Mucosa of rectum (tissue), 2 donors: ENCODE data around the gene CCDC93.

Experiments used
- H3K27ac ChIP-seq, 2 donors: one replicate each; pipeline ENCODE4 v1.7.0; 2013; ENCODE audit warnings: inconsistent platforms in 2 of 2, low read depth in 2 of 2, low read length in 2 of 2
- H3K27me3 ChIP-seq, 2 donors: one replicate each; pipeline ENCODE4 v1.7.0; 2013; ENCODE audit warnings: low read length in 2 of 2; ENCODE audit not compliant: control insufficient read depth in 2 of 2, insufficient read depth in 2 of 2
- H3K36me3 ChIP-seq, 2 donors: one replicate each; pipeline ENCODE4 v1.7.0; 2013; ENCODE audit warnings: low read length in 2 of 2; ENCODE audit not compliant: control insufficient read depth in 2 of 2, insufficient read depth in 2 of 2
- H3K4me1 ChIP-seq, 2 donors: one replicate each; pipeline ENCODE4 v1.7.0; 2013; ENCODE audit warnings: low read length in 2 of 2, mild to moderate bottlenecking in 1 of 2; ENCODE audit not compliant: control insufficient read depth in 2 of 2, insufficient read depth in 2 of 2
- H3K4me3 ChIP-seq, 2 donors: one replicate each; pipeline ENCODE4 v1.7.0; 2013; ENCODE audit warnings: low read length in 2 of 2
- H3K9ac ChIP-seq, 2 donors: one replicate each; pipeline ENCODE4 v1.7.0; 2013; ENCODE audit warnings: low read length in 2 of 2, low read depth in 1 of 2, mild to moderate bottlenecking in 1 of 2
- H3K9me3 ChIP-seq, 2 donors: one replicate each; pipeline ENCODE4 v1.7.0; 2013; ENCODE audit warnings: low read length in 2 of 2; ENCODE audit not compliant: control insufficient read depth in 2 of 2
- donor health status: healthy.
- donor health status: Normal muscosa, but diverticular disease.

CCDC93 gene

DNA sequence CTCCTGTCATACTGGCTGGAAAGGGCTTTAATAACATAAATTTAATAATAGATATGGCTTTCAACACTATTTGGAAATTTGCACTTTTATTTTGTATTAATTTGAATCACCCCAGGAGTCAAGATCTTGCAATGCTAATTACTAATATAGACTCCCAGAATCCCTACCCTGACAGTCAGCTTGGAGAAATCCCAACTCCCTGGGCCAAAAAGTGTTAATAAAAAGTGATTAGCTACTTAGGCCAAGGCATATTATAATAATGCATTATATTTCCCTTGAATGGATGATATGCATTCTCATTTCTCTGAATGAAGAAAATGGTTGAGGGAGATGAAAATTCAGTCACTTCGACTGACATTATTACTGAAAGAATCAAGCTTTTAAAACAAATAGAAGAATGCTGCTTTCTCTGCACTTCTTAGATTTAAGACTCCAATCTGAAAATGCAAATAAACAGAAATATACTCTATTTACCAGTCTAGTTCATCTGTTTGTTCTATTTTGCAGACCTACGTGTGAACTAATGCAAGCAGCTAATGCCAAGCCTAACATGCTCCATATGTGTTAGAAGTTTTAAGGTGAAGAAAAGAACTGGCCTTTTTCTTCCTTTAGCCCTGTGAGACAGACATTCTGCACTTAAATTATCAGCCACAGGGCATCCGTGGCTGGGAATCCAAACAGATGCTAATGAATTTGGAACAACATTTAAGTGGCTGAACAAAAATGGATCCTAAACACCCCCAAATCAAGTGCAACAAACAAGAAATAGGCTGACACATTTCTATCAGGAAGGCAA lies 40.5 kb upstream of the CCDC93 start:
- Histone ChIP-seq H3K36me3 (no peaks in the 10 kb centered on the region), H3K27ac (no peak overlapping the region), H3K9me3 (no peaks in the 10 kb centered on the region), H3K4me1 (no peaks in the 10 kb centered on the region), H3K4me3 (no peak overlapping the region), H3K27me3 (no peaks in the 10 kb centered on the region), H3K9ac (no peak overlapping the region)

DNA sequence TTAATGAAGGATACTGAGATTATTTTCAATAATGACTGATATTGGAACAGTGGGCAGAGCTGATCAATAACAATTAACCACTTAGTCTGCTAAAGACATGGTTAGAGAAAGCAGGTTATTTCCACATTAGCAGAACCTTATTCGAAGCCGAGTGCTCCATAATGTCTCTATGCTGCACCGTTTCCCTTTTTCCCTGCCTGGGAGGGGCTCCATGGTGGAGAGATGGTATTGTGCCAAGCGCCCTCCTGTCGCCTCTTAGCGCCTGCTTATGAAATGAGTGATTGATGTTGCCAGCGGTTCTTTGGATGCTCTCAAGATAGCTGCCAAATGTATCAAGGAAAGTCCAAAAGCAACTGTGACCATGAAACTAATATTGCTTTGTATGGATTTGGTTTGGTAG lies 39.8 kb upstream of the CCDC93 start:
- no peak overlapping the region for H3K9ac ChIP-seq
- no peaks in the 10 kb centered on the region for H3K36me3 ChIP-seq
- H3K27ac ChIP-seq = no peak overlapping the region
- no peaks in the 10 kb centered on the region for H3K9me3 ChIP-seq
- H3K4me3 ChIP-seq = no peak overlapping the region
- no peaks in the 10 kb centered on the region for H3K27me3 ChIP-seq
- no peaks in the 10 kb centered on the region for H3K4me1 ChIP-seq

DNA sequence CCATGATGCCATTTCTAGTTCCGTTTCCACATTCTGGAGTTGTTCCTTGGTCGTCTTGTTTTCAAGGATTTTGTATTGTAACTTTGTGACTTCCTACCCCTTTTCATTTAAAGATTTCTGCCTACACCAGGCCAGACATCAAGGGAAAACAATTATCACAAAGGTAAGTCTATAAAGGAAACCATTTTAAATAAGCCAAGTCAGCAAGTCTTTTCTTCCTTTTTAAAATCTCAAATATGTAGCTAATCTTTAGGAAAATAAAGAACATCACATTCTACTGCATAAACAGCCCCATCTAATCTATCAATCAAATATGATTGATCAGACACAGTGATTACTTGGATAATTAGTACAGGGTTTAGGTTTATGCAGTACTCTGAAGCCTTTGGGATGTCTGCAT lies 38.6 kb upstream of the CCDC93 start:
- Histone ChIP-seq H3K27ac (no peak overlapping the region), H3K9ac (no peak overlapping the region), H3K4me3 (no peak overlapping the region), H3K36me3 (no peaks in the 10 kb centered on the region), H3K27me3 (no peaks in the 10 kb centered on the region), H3K9me3 (no peaks in the 10 kb centered on the region), H3K4me1 (no peaks in the 10 kb centered on the region)

DNA sequence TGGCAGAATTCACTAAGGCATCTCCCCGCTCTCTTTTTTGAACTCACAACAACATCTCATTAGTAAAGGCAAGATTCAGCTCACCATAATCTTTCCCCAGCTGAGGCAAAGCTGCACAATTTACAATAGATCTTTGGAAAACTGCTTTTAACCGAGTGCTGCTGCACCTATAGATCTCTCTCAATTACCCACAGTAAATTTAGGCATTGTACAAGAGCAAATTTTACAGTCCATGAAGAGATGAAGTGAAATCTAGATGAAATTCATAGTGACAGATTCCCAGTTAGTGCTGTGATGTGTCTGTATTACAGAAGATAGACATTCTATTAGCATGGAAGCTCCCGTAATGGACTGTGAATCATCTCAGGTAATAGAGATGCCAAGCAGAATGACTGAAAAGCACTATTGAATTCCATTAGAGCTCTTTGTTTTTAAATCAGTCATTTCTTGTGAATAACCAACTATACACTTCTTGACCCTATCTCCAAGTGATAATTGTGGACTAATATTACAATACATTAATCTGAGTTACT lies 38.0 kb upstream of the CCDC93 start:
- H3K4me3 ChIP-seq = no peak overlapping the region
- no peaks in the 10 kb centered on the region for H3K36me3 ChIP-seq
- H3K27ac ChIP-seq = no peak overlapping the region
- H3K9me3 ChIP-seq = no peaks in the 10 kb centered on the region
- no peak overlapping the region for H3K9ac ChIP-seq
- H3K27me3 ChIP-seq = no peaks in the 10 kb centered on the region
- no peaks in the 10 kb centered on the region for H3K4me1 ChIP-seq

DNA sequence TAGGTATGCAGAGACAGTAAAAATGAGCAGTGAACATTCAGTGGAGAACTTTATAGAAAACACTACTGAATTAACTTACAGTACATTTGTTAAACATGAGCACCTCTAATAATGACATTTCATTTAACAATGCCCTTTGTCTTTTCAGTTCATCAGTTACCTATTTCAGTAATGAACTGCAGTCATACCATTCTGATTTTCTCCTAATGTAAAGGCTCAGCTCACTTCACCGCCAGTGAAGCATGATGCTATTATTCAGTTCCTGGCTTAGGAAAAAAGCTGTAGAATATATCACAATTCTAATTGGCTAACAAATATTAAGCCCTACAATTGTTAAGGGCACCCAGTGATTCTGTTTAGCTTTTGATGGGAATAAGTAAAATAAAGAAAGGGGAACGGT lies 37.1 kb upstream of the CCDC93 start:
- no peaks in the 10 kb centered on the region for H3K9me3 ChIP-seq
- H3K27me3 ChIP-seq = no peaks in the 10 kb centered on the region
- H3K4me1 ChIP-seq = no peaks in the 10 kb centered on the region
- no peak overlapping the region for H3K27ac ChIP-seq
- H3K4me3 ChIP-seq = no peak overlapping the region
- no peaks in the 10 kb centered on the region for H3K36me3 ChIP-seq
- H3K9ac ChIP-seq = no peak overlapping the region

DNA sequence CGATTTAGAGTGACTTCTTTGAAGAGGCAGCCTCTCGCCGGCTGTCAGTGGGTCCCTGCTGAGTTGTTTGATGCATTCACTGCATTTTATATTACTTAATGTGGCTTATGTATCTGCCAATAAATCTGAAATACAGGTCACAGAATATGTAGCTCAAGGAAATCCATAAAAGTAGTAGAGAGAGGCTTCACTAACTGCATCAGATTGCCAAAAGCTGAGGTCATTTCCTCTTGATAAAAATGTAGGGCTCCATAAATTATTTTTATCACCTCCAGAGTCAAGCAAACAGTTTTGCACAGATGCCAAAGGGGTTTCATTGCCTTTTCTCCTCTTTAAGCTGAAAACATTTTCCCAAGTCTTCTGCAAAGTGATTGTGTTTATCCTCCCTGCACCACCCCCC lies 36.5 kb upstream of the CCDC93 start:
- Histone ChIP-seq H3K9me3 (no peaks in the 10 kb centered on the region), H3K9ac (no peak overlapping the region), H3K4me1 (no peaks in the 10 kb centered on the region), H3K4me3 (no peak overlapping the region), H3K27ac (no peak overlapping the region), H3K27me3 (no peaks in the 10 kb centered on the region), H3K36me3 (no peaks in the 10 kb centered on the region)

DNA sequence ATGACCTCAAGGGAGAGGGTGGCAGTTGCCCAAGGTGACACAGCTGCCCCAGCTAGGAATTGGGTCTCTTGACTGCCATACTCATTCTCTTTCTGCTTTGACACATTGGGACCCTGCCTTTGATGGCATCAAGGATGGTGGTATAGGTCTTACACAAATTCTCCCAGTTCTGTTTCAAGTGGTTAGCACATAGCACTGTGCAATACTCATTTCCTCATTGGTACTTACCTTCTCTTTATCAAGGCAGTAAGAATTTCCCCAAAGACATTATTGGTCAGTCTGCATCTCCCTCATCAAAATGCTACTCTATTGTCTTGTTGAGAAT lies 35.9 kb upstream of the CCDC93 start:
- H3K27ac ChIP-seq = no peak overlapping the region
- H3K9ac ChIP-seq = no peak overlapping the region
- no peaks in the 10 kb centered on the region for H3K36me3 ChIP-seq
- no peak overlapping the region for H3K4me3 ChIP-seq
- no peaks in the 10 kb centered on the region for H3K4me1 ChIP-seq
- H3K9me3 ChIP-seq = no peaks in the 10 kb centered on the region
- H3K27me3 ChIP-seq = no peaks in the 10 kb centered on the region

DNA sequence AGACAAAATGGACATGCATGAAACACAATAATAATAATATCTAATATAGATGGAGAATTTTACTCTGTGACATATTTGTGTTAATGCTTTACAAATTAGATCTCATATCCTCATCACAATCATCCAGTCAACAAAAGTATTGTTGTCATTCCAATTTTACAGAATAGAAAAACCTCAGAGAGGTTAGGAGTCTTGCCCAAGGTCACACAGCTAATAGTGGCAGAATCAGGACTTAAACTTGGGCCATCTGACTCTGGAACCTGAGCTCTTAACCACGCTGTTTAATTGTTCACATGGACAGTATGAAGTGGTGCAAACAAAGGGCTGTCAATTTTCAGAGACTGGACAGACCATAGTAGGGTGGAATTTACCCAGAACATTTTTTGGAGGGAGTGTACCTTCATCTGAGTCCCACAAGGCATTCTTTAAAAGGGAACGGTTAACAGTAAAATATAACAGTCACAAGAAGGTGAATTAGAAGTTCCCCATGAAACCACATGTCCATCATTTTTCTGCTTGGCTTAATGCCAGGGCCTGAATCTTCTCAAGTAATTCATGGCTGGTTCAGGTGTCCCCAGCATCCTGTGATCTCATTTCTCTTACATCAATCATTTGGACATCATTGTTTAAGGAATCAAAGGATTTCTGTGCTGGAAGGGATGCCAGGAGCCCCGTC lies 35.4 kb upstream of the CCDC93 start:
- Histone ChIP-seq H3K4me1 (no peaks in the 10 kb centered on the region), H3K36me3 (no peaks in the 10 kb centered on the region), H3K9ac (no peak overlapping the region), H3K9me3 (no peaks in the 10 kb centered on the region), H3K4me3 (no peak overlapping the region), H3K27me3 (no peaks in the 10 kb centered on the region), H3K27ac (no peak overlapping the region)

DNA sequence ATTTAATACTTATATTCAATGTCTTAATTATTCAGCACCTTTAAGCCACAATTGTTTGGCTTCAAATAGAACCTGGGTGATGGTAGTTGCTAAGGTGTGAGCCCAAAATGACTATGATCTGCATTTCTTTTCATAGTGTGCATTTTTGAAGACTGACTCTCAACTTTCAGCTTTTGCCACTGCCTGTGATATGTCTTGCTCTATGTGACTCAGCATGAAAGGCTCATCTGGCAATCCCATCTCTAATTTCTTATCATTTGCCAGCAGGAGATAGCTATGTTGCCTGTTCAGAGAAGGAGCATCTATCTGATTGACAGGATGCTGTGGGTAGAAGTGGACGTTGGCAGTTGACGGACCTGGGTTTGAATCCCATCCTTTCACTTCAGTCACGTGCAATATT lies 34.5 kb upstream of the CCDC93 start:
- no peaks in the 10 kb centered on the region for H3K9me3 ChIP-seq
- no peaks in the 10 kb centered on the region for H3K4me1 ChIP-seq
- no peaks in the 10 kb centered on the region for H3K36me3 ChIP-seq
- no peaks in the 10 kb centered on the region for H3K27me3 ChIP-seq
- H3K27ac ChIP-seq = no peak overlapping the region
- no peak overlapping the region for H3K9ac ChIP-seq
- H3K4me3 ChIP-seq = no peak overlapping the region

DNA sequence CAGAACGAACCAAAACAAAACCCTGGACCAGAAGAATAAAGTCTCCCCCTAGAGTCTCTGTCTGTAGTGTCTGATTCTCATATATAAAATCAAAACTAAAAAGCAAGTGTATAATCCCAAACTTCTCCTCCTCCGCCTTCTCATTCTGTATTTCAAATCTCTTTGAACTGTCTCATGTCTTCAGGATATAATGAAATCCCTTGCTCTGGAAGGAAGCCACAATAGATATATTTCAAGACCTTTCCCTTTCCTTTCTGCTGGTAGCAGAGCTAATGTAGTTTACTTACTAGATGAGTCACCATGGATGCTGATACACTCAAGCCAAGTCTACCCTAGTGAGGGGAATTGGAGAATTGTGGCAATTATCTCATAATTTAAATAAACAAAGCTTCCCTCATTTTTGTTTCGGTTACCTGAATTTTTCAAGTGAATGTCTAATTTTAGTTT lies 33.5 kb upstream of the CCDC93 start:
- H3K27me3 ChIP-seq = no peaks in the 10 kb centered on the region
- no peak overlapping the region for H3K27ac ChIP-seq
- no peaks in the 10 kb centered on the region for H3K36me3 ChIP-seq
- H3K4me1 ChIP-seq = no peaks in the 10 kb centered on the region
- H3K9me3 ChIP-seq = no peaks in the 10 kb centered on the region
- no peak overlapping the region for H3K9ac ChIP-seq
- H3K4me3 ChIP-seq = no peak overlapping the region
